Measurements from ENCODE around the gene NQO2.

The NQO2 gene

GRCh38 chr6:2958776-2959175, 40.9 kb upstream of the NQO2 start:
- FAIRE-seq (no peak), DNase-seq (ENCODE audit: insufficient read length, low spot score) (no peak)
- no peak for TF ChIP-seq POLR2A (IDR thresholded peaks at IDR 0.05; ENCODE audit: low read depth, low read length)
- no peak for TF ChIP-seq SPI1 (IDR thresholded peaks at IDR 0.05; ENCODE audit: low read depth, low read length)
- TF ChIP-seq TAF1 (IDR thresholded peaks at IDR 0.05; ENCODE audit: low read depth, low read length) = no peak
- no peak for TF ChIP-seq PAX5 (IDR thresholded peaks at IDR 0.05; ENCODE audit: insufficient read depth, low read length, severe bottlenecking)
- TF ChIP-seq POU2F2 (IDR thresholded peaks at IDR 0.05; ENCODE audit: low read depth, low read length) = no peak
- no peak for TF ChIP-seq POLR2AphosphoS5 (IDR thresholded peaks at IDR 0.05; ENCODE audit: low read depth, low read length)

- DNase-seq (ENCODE audit: insufficient read length, low spot score) (no peak), FAIRE-seq (no peak)
- TF ChIP-seq POU2F2 (IDR thresholded peaks at IDR 0.05; ENCODE audit: low read depth, low read length) (no peak), POLR2A (IDR thresholded peaks at IDR 0.05; ENCODE audit: low read depth, low read length) (no peak), TAF1 (IDR thresholded peaks at IDR 0.05; ENCODE audit: low read depth, low read length) (no peak), SPI1 (IDR thresholded peaks at IDR 0.05; ENCODE audit: low read depth, low read length) (no peak), PAX5 (IDR thresholded peaks at IDR 0.05; ENCODE audit: insufficient read depth, low read length, severe bottlenecking) (no peak)
These were observed 39.6 kb upstream of the NQO2 start for GRCh38 chr6:2959909-2960719.

- no peak for DNase-seq (ENCODE audit: insufficient read length, low spot score)
- TF ChIP-seq POLR2A (IDR thresholded peaks at IDR 0.05; ENCODE audit: low read depth, low read length) (no peak), SPI1 (IDR thresholded peaks at IDR 0.05; ENCODE audit: low read depth, low read length) (no peak), TAF1 (IDR thresholded peaks at IDR 0.05; ENCODE audit: low read depth, low read length) (no peak), POU2F2 (IDR thresholded peaks at IDR 0.05; ENCODE audit: low read depth, low read length) (no peak), PAX5 (IDR thresholded peaks at IDR 0.05; ENCODE audit: insufficient read depth, low read length, severe bottlenecking) (no peak), POLR2AphosphoS5 (IDR thresholded peaks at IDR 0.05; ENCODE audit: low read depth, low read length) (no peak)
- no peak for FAIRE-seq
These were observed 38.8 kb upstream of the NQO2 start for GRCh38 chr6:2960935-2961334.

DNA sequence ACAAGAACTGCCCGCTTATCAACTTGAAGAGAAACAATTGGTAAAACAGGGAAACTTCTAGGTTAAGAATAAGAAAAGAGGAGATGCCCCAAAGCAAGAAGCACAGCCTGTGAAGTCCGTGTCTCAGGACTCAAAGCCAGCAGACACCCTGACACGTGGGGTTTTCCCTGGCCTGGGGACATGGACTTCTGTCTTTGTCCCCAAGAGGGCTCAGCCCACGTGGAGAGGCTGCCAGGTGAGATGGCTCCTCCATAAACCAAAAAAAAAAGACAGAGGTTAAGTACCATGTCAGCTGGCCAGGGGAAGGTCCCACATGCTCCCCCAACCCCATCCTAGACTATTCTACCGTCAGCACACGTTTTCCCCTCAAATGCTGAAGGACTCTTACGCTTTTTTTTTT, 38.2 kb upstream of the NQO2 start:
- FAIRE-seq (no peak), DNase-seq (ENCODE audit: insufficient read length, low spot score) (no peak)
- TF ChIP-seq POLR2A (IDR thresholded peaks at IDR 0.05; ENCODE audit: low read depth, low read length) (no peak), PAX5 (IDR thresholded peaks at IDR 0.05; ENCODE audit: insufficient read depth, low read length, severe bottlenecking) (no peak), SPI1 (IDR thresholded peaks at IDR 0.05; ENCODE audit: low read depth, low read length) (no peak), POU2F2 (IDR thresholded peaks at IDR 0.05; ENCODE audit: low read depth, low read length) (no peak), POLR2AphosphoS5 (IDR thresholded peaks at IDR 0.05; ENCODE audit: low read depth, low read length) (no peak), TAF1 (IDR thresholded peaks at IDR 0.05; ENCODE audit: low read depth, low read length) (no peak)

- TF ChIP-seq POLR2A (IDR thresholded peaks at IDR 0.05; ENCODE audit: low read depth, low read length) (no peak), SPI1 (IDR thresholded peaks at IDR 0.05; ENCODE audit: low read depth, low read length) (no peak), POU2F2 (IDR thresholded peaks at IDR 0.05; ENCODE audit: low read depth, low read length) (no peak), TAF1 (IDR thresholded peaks at IDR 0.05; ENCODE audit: low read depth, low read length) (no peak), POLR2AphosphoS5 (IDR thresholded peaks at IDR 0.05; ENCODE audit: low read depth, low read length) (no peak), PAX5 (IDR thresholded peaks at IDR 0.05; ENCODE audit: insufficient read depth, low read length, severe bottlenecking) (no peak)
- FAIRE-seq (no peak), DNase-seq (ENCODE audit: insufficient read length, low spot score) (no peak)
These were observed 37.7 kb upstream of the NQO2 start for GRCh38 chr6:2962004-2962403.

DNA sequence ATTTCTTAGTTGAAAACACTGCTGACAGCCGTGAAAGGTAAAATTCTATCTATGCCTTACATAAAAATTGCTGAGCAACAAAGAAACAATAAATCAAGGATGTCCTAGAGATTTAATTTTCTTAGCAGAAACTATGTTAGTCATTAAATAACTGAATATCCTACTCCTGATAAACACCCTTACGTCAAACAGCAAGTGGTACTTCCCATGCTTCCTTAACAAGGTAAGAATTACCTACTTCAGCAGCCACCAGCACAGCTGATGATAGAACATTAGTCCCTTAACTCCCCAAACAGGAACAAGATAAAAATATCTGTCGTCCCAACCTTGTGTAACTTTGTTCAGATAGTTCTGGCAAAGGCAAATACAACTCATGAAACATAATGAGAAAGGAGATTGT, 37.1 kb upstream of the NQO2 start:
- DNase-seq (ENCODE audit: insufficient read length, low spot score) = no peak
- FAIRE-seq = no peak
- TF ChIP-seq SPI1 (IDR thresholded peaks at IDR 0.05; ENCODE audit: low read depth, low read length) (no peak), POU2F2 (IDR thresholded peaks at IDR 0.05; ENCODE audit: low read depth, low read length) (no peak), POLR2AphosphoS5 (IDR thresholded peaks at IDR 0.05; ENCODE audit: low read depth, low read length) (no peak), TAF1 (IDR thresholded peaks at IDR 0.05; ENCODE audit: low read depth, low read length) (no peak), POLR2A (IDR thresholded peaks at IDR 0.05; ENCODE audit: low read depth, low read length) (no peak), PAX5 (IDR thresholded peaks at IDR 0.05; ENCODE audit: insufficient read depth, low read length, severe bottlenecking) (no peak)

DNA sequence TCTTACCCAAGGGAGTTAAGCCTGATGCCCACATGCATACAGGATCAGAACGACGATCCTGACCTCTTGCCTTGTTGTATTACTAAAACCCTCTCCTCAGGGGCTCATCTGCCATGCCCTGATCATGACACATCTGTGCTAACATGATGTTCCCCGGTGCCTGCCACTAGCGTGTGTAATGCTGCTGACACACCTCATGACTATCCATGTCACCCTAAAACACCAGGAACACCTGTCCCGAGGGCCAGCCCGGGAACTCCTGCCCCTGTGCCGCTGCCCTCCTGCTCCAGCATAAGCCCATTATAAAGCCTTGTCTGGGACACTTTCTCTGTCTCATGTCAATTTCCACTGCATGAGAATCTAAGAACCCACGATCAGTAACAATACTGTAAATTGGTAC, 35.9 kb upstream of the NQO2 start:
- TF ChIP-seq POU2F2 (IDR thresholded peaks at IDR 0.05; ENCODE audit: low read depth, low read length) (no peak), POLR2A (IDR thresholded peaks at IDR 0.05; ENCODE audit: low read depth, low read length) (no peak), TAF1 (IDR thresholded peaks at IDR 0.05; ENCODE audit: low read depth, low read length) (no peak), POLR2AphosphoS5 (IDR thresholded peaks at IDR 0.05; ENCODE audit: low read depth, low read length) (no peak), PAX5 (IDR thresholded peaks at IDR 0.05; ENCODE audit: insufficient read depth, low read length, severe bottlenecking) (no peak), SPI1 (IDR thresholded peaks at IDR 0.05; ENCODE audit: low read depth, low read length) (no peak)
- no peak for DNase-seq (ENCODE audit: insufficient read length, low spot score)
- no peak for FAIRE-seq

GRCh38 chr6:2964793-2965505, 34.7 kb upstream of the NQO2 start:
- DNase-seq (ENCODE audit: insufficient read length, low spot score) (no peak), FAIRE-seq (no peak)
- no peak for TF ChIP-seq POLR2AphosphoS5 (IDR thresholded peaks at IDR 0.05; ENCODE audit: low read depth, low read length)
- no peak for TF ChIP-seq POU2F2 (IDR thresholded peaks at IDR 0.05; ENCODE audit: low read depth, low read length)
- no peak for TF ChIP-seq SPI1 (IDR thresholded peaks at IDR 0.05; ENCODE audit: low read depth, low read length)
- TF ChIP-seq TAF1 (IDR thresholded peaks at IDR 0.05; ENCODE audit: low read depth, low read length) = no peak
- no peak for TF ChIP-seq POLR2A (IDR thresholded peaks at IDR 0.05; ENCODE audit: low read depth, low read length)
- no peak for TF ChIP-seq PAX5 (IDR thresholded peaks at IDR 0.05; ENCODE audit: insufficient read depth, low read length, severe bottlenecking)

GRCh38 chr6:2966347-2966746, 33.3 kb upstream of the NQO2 start:
- DNase-seq (ENCODE audit: insufficient read length, low spot score) (no peak), FAIRE-seq (no peak)
- TF ChIP-seq POU2F2 (IDR thresholded peaks at IDR 0.05; ENCODE audit: low read depth, low read length) = no peak
- no peak for TF ChIP-seq SPI1 (IDR thresholded peaks at IDR 0.05; ENCODE audit: low read depth, low read length)
- no peak for TF ChIP-seq PAX5 (IDR thresholded peaks at IDR 0.05; ENCODE audit: insufficient read depth, low read length, severe bottlenecking)
